Measurements from ENCODE around the gene DLL3.

GRCh38 chr19:39550197-39550596 lies 51.5 kb downstream of the DLL3 start:
- TF ChIP-seq KLF10 (tag by site-specific recombination; IDR thresholded peaks at IDR 0.05), result no peak
- TF ChIP-seq ZNF704 (tag by site-specific recombination; IDR thresholded peaks at IDR 0.05), result no peak
- no peak for TF ChIP-seq PATZ1 (tag by site-specific recombination; IDR thresholded peaks at IDR 0.05)
